Left renal cortex interstitium (tissue), 4 donors: ENCODE data around the gene RASA1. TPM values are rescaled to one million over a fixed set of nuclear protein-coding genes. Genes with fewer than 3 reads are reported as not detected.
"Not testable (repeated sequence)": the region's sequence is repeated elsewhere in the genome, so short reads cannot be mapped to it uniquely, and the experiment has no call there.

Source experiments
- DNase-seq, 4 donors: peaks; one replicate each; pipeline ENCODE4 v3.0.0-alpha.2; 2013; ENCODE audit warnings: low read depth in 4 of 4, low spot score in 2 of 4, missing footprints in 1 of 4
- polyA plus RNA-seq, 4 donors: library from polyadenylated mRNA; unstranded; fragments of 120-200 nt; gene quantifications; one replicate each; pipeline ENCODE4 v1.2.1, GENCODE V29; 2013; ENCODE audit not compliant: insufficient read length in 4 of 4

The RASA1 gene
- polyA plus RNA-seq, 4 donors, result 45.3 to 54.2 (median 49.2) TPM

DNA sequence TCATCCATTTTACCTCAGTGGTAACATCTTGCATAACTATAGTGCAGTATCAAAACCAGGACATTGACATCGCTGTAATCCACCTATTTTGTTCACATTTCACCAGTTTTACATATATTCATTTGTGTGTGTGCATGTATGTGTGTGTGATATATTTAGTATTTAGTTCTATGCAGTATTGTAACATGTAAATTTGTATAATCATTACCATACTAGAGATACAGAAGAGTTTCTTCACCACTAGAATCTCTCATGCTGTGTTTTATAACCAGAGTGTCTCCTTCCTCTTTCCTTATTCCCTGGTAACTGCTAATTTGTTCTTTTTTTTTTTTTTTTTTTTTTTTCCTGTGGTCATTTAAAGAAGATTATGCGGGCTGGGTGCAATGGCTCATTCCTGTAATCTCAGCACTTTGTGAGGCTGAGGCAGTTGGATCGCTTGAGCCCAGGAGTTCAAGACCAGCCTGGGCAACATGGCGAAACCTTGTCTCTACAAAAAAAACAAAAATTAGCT lies 11.0 kb downstream of the RASA1 start:
- DNase-seq, result no peak

DNA sequence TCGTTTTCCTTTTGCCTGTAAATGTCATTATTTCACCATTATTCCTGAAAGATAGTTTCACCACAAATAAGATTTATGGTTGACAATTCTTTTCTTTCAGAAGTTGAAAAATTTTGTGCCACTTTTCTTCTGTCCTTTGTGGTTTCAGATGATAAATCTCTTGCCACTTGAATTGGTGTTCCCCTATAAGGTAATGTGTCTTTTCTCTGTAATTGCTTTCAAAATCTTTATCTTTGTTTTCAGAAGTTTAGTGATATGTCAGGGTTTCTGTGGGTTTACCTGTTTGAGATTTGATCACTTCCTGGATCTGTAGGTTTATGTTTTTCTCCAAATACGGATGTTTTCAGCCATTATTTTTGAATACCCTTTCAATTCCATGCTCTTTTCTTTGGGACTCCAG lies 14.6 kb downstream of the RASA1 start:
- DNase-seq, result no peak

DNA sequence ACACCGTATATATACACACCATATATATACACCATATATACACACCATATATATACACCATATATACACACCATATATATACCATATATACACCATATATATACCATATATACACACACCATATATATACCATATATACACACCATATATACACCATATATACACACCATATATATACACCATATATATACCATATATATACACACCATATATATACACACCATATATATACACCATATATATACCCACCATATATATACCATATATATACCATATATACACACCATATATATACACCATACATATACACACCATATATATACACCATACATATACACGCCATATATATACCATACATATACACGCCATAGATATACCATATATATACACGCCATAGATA lies 19.6 kb downstream of the RASA1 start:
- not testable (repeated sequence) for DNase-seq

DNA sequence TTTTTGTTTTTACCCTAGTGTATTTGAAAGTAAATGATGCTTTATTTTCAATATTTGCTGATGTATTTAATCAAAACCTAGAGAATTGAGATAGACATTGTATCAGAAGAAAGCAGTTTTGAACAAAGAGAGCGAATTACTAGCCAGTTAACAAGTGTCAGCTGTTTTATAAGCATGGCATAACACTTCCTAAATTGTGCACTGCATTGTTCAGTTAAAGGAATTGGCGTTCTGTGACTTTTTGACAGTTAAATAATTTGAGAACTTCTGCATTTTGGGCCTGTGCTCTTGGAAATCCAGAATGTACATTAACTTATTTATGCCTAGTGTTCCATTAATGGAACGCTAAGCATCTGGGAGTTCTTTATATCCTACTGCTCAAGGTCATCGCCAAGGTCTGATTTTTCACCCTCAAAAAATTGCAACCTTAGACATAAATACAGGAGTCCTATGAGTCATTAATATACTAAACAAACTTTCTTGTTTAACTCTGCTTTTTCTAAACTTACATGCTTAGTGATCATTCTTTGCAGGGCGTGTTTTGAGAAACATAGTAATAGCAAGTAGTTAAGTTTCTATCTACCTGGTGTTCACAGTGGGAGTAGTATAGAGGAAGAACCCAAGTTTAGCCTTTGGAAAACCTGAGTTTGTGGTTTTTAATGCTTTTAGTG lies 31.1 kb downstream of the RASA1 start:
- no peak for DNase-seq

GRCh38 chr5:87300176-87300575 lies 32.5 kb downstream of the RASA1 start:
- DNase-seq, result no peak

- DNase-seq, result no peak
Measured at GRCh38 chr5:87300744-87301143, 33.1 kb downstream of the RASA1 start.

GRCh38 chr5:87302061-87302460 lies 34.4 kb downstream of the RASA1 start:
- DNase-seq, result no peak

- DNase-seq, result no peak
Measured at GRCh38 chr5:87303324-87303723, 35.6 kb downstream of the RASA1 start.

GRCh38 chr5:87306090-87306489 lies 38.4 kb downstream of the RASA1 start:
- DNase-seq, result not testable (repeated sequence)

DNA sequence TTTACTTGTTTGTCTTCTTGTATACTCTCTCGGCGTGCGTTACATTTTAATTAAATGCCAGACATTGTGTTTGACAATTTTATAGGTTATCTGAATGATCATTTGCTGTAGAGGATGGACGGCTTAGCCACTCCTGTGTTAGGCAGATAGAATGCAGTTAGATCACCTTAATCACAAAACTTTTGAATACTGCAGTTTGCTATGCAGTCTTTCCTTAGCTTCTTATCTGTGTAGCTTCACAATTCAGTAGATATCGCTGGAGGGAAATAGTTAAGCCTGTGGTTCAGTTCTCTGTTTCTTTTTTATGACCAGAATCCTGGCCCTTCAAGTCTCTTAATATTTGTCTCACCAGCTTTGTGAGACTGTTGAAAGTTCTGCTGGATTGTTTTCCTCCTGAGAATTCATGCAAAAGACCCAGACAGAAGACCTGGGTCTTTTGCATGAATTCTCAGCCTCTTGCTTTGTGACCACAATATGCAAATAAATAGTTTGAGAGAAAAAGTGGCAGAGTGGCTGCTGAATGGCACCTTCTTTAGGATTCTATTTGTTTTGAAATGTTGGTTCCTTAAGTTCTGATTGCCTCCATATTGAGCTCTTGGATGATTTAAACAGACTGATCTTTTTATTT lies 40.2 kb downstream of the RASA1 start:
- DNase-seq, result no peak

DNA sequence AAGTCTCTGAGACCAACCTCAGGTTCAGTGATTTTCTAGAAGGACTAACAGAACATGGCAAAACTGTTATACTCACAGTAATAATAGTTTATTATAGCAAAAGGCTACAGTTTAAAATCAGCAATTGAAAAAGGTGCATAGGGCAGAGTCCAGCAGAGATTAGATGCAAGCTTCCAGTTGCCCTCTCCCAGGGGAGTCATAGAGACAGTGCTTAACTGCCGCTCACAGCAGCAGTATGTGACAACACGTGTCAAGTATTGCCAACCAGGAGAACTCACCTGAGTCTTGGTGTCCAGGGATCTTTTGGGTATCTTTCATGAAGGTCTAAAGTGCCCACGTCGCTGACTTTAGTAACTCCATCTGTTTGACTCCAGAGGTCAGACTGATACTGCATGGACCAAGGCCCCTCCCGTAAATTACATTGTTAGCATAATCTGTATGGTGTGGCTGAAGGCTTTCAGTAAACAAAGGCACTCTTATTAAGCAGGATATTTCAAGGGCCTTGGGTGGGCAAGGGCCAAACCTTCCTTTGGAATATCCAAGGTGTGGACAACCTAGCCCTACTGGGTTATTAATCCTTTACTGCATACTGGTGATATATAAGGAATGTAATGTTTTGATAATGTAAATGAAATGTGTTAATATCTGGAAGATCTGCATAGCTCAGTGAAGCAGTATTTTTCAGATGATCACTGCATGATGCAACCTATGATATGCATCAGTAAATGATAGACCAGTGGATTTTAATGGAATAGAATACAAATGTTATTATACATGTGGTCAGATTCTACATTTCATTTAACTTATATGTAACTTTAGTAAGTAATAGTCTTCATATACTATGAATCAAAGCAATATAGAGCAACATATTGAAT lies 44.0 kb downstream of the RASA1 start:
- DNase-seq, result no peak

DNA sequence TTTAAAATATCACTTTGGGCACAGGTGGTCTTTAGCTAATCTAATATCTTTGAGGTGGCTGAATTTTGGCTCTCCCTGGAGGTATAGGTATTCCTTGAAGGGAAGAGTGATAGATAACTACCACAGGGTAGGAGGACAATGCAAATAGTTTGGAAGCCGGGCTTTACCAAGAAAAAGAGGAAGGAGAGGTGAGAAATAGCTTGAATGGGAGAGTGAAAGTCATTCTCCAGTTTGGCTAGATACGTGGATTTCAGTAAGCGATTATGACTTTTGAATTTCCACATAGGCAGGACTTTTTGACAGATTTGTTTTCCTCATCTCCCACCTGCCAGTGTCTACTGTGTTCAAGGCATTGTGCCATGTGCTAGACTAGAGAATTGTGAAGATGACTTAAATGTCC lies 45.5 kb downstream of the RASA1 start:
- DNase-seq, result no peak

GRCh38 chr5:87319469-87319868 lies 51.8 kb downstream of the RASA1 start:
- DNase-seq, result no peak

- no peak for DNase-seq
Measured at GRCh38 chr5:87321605-87322004, 53.9 kb downstream of the RASA1 start.

DNA sequence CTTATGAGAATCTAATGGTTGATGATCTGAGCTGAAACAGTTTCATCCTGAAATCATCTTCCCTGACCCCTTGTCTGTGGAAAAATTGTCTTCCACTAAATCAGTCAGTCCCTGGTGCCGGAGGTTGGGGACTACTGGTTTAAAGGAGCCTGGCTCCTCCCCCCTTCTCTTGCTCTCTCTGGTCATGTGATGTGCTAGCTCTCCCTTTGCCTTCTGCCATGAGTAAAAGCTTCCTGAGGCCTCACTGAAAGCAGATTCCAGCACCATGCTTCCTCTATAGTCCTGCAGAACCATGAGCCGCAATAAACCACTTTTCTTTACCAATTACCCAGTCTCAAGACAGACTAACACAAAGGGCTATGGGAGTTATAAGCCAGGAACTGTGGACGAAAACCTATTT lies 54.7 kb downstream of the RASA1 start:
- no peak for DNase-seq

DNA sequence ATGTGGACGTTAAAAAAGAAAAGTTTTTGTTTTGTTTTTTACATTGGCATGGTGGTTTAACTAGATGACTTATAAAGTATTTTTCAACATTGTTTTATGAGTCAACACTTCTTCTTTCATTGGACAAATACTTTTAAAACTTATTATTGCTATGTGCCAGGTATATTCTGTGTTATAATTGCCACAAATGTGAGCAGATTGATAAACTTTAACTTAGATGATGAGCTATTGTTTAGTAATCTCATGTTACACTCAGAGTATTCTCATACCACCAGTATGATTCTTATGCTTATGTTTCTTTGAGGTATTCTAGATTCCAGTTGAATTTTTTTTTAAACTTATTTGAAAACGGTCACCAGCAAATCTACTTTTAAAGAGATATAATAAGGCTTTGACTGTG lies 60.3 kb downstream of the RASA1 start:
- DNase-seq, result no peak

DNA sequence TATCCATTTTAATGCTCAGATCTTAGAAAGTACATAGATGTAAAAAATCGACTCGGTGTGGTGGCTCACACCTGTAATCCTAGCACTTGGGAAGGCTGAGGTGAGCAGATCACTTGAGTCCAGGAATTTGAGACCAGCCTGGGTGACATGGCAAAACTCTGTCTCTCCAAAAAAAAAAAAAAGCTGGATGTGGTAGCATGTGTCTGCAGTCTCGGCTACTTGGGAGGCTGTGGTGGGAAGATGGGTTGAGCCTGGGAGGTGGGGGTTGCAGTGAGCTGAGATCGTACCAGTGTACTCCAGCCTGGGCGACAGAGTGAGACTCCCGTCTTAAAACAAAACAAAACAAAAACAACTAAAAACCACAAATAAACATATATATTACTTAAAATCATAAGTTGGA lies 61.4 kb downstream of the RASA1 start:
- DNase-seq, result no peak

- no peak for DNase-seq
Measured at GRCh38 chr5:87339986-87340385, 72.3 kb downstream of the RASA1 start.

DNA sequence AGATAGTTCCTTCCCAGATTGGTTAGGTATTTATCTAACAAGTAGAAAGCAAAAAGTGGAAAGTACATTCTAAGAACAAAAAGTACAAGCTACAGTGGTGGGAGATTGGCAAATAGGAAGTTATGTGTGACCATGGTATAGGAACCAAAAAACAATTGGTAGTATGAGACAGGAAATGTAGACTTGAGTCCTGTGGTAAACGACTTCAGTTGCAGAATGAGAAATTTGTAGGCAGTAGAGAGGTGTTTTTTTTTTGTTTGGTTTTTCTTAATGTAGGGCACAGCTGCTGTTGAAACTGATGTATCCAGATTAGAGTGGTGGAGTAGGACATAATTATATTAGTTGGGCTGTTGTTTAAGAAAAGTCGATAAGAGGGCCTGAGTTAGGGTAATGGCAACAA lies 73.0 kb downstream of the RASA1 start:
- no peak for DNase-seq

GRCh38 chr5:87347272-87347671 lies 79.6 kb downstream of the RASA1 start:
- no peak for DNase-seq

DNA sequence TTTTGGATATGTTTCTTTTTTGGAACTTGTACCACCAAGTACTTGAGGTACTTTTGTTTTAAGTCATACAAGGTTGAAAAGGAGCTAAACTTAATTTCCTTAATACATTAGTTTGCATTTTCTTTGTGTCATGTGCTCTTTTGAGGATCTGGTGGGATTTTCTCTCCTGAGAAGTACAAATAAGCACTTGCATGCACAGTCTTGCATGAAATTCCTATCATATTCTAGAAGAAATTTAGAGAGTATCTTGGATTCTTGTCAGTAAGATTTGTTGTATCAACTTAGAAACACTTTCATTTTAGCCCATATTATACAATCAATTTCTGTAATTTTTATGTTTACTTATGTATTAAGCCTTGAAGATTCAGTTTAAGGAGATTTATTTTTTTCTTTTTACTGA lies 80.2 kb downstream of the RASA1 start:
- DNase-seq, result no peak
